Measurements from ENCODE around the gene BCAP31. TPM values are rescaled to one million over a fixed set of nuclear protein-coding genes. Genes with fewer than 3 reads are reported as not detected.

Gene BCAP31
- total RNA-seq, 1 experiment from 2014 or later: 371 TPM

DNA sequence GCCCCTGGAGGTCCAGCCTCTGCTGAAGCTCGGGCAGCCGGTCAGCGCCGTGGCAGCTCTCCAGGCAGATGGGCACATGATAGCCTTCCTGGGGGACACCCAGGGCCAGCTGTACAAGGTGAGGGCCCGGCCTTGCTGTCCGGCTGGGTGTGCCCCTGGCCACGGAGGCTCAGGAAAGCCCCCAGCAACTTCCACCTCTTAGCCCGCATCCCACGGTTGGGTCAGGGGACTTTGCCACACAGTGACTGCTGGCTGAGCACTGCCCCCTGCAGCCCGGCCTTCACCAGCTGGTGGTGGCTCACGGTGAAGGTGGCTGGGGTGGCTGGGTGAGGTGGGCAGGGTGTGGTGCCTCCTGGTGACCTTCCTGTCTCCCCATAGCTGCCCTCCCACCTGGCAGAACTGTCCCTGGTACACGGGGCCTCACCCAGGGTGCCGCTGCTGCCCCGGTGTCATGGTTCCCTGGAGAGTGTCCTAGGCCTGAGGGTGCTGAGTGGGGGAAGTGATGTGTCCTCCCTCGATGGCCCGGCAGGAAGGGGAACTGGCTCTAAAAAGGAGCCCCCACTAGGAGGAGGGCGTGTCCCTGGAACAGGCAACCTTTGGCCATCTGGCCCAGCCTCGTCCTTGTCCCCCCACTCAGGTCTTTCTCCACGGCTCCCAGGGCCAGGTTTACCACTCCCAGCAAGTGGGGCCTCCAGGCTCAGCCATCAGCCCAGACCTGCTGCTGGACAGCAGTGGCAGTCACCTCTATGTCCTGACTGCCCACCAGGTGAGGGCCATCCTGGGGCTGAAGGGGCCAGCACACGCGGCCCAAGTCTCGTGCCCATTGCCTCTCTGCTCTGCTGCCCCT, 44.3 kb upstream of the BCAP31 start:
- no peaks in the 10 kb centered on the region for H3K27me3 Mint-ChIP-seq (ENCODE audit: unreplicated experiment)
- no TSS peak for BruUV-seq (replicated peaks)
- DNase-seq: no peak
- H3K9me3 Mint-ChIP-seq (ENCODE audit: low read depth, unreplicated experiment): no peaks in the 10 kb centered on the region
- intact Hi-C loops (cut with micrococcal nuclease; ENCODE audit: unreplicated experiment): no loop called here
- H3K4me1 Mint-ChIP-seq (ENCODE audit: low read depth, unreplicated experiment): peaks cover 11% of the 10 kb centered on the region
- CTCF ChIA-PET: no interaction called here
- TF ChIP-seq, protein P1, sequence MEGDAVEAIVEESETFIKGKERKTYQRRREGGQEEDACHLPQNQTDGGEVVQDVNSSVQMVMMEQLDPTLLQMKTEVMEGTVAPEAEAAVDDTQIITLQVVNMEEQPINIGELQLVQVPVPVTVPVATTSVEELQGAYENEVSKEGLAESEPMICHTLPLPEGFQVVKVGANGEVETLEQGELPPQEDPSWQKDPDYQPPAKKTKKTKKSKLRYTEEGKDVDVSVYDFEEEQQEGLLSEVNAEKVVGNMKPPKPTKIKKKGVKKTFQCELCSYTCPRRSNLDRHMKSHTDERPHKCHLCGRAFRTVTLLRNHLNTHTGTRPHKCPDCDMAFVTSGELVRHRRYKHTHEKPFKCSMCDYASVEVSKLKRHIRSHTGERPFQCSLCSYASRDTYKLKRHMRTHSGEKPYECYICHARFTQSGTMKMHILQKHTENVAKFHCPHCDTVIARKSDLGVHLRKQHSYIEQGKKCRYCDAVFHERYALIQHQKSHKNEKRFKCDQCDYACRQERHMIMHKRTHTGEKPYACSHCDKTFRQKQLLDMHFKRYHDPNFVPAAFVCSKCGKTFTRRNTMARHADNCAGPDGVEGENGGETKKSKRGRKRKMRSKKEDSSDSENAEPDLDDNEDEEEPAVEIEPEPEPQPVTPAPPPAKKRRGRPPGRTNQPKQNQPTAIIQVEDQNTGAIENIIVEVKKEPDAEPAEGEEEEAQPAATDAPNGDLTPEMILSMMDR (IDR thresholded peaks at IDR 0.05; ENCODE audit: unreplicated experiment): no peak
- no peak overlapping the region for H3K4me3 Mint-ChIP-seq (ENCODE audit: low read depth, unreplicated experiment)
- H3K27ac Mint-ChIP-seq (ENCODE audit: unreplicated experiment): no peak overlapping the region
- peaks cover 37% of the 10 kb centered on the region for H3K36me3 Mint-ChIP-seq (ENCODE audit: insufficient read depth, unreplicated experiment)

DNA sequence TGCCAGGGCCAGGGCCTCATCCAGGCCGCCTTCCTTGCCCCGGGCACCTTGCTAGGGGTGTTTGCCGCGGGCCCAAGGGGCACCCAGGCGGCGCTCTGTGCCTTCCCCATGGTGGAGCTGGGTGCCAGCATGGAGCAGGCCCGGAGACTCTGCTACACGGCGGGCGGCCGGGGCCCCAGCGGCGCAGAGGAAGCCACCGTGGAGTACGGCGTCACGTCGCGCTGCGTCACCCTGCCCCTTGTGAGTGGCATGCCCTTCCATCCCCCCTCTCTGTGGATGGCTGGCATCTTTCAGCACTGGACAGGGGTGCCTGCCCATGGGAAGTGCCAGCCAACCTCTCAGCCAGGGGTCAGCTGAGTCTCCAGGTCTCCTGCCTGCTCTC, 43.5 kb upstream of the BCAP31 start:
- CTCF ChIA-PET: no interaction called here
- Mint-ChIP-seq H3K4me3 (ENCODE audit: low read depth, unreplicated experiment) (no peak overlapping the region), H3K27ac (ENCODE audit: unreplicated experiment) (no peak overlapping the region), H3K36me3 (ENCODE audit: insufficient read depth, unreplicated experiment) (peaks cover 42% of the 10 kb centered on the region), H3K9me3 (ENCODE audit: low read depth, unreplicated experiment) (no peaks in the 10 kb centered on the region), H3K27me3 (ENCODE audit: unreplicated experiment) (no peaks in the 10 kb centered on the region), H3K4me1 (ENCODE audit: low read depth, unreplicated experiment) (peaks cover 11% of the 10 kb centered on the region)
- DNase-seq: no peak
- no TSS peak for BruUV-seq (replicated peaks)
- TF ChIP-seq, protein P1 (IDR thresholded peaks at IDR 0.05; ENCODE audit: unreplicated experiment): no peak
- intact Hi-C loops (cut with micrococcal nuclease; ENCODE audit: unreplicated experiment): no loop called here

DNA sequence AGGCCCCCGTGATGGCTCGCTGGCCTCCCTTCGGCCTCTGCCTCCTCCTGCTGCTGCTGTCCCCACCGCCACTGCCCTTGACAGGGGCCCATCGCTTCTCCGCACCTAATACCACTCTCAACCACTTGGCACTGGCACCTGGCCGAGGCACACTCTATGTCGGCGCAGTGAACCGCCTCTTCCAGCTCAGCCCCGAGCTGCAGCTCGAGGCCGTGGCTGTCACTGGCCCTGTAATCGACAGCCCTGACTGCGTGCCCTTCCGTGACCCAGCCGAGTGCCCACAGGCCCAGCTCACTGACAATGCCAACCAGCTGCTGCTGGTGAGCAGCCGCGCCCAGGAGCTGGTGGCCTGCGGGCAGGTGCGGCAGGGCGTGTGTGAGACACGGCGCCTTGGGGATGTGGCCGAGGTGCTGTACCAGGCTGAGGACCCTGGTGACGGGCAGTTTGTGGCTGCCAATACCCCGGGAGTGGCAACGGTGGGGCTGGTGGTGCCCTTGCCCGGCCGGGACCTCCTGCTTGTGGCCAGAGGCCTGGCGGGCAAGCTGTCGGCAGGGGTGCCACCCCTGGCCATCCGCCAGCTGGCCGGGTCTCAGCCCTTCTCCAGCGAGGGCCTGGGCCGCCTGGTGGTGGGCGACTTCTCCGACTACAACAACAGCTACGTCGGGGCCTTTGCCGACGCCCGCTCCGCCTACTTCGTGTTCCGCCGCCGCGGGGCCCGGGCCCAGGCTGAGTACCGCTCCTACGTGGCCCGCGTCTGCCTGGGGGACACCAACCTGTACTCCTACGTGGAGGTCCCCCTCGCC, 42.9 kb upstream of the BCAP31 start:
- Mint-ChIP-seq H3K4me3 (ENCODE audit: low read depth, unreplicated experiment) (peak overlapping the region; percentile 83), H3K4me1 (ENCODE audit: low read depth, unreplicated experiment) (peaks cover 11% of the 10 kb centered on the region), H3K9me3 (ENCODE audit: low read depth, unreplicated experiment) (no peaks in the 10 kb centered on the region), H3K27ac (ENCODE audit: unreplicated experiment) (peak overlapping the region; percentile 43), H3K36me3 (ENCODE audit: insufficient read depth, unreplicated experiment) (peaks cover 42% of the 10 kb centered on the region), H3K27me3 (ENCODE audit: unreplicated experiment) (no peaks in the 10 kb centered on the region)
- intact Hi-C loops (cut with micrococcal nuclease; ENCODE audit: unreplicated experiment): no loop called here
- DNase-seq: no peak
- BruUV-seq (replicated peaks): no TSS peak
- CTCF ChIA-PET: interaction anchor here (0.8 kb wide), 1 partner anchor 144 kb away, joined by 3 read pairs; no protein-coding TSS in a partner anchor
- TF ChIP-seq, protein P1 (IDR thresholded peaks at IDR 0.05; ENCODE audit: unreplicated experiment): no peak

DNA sequence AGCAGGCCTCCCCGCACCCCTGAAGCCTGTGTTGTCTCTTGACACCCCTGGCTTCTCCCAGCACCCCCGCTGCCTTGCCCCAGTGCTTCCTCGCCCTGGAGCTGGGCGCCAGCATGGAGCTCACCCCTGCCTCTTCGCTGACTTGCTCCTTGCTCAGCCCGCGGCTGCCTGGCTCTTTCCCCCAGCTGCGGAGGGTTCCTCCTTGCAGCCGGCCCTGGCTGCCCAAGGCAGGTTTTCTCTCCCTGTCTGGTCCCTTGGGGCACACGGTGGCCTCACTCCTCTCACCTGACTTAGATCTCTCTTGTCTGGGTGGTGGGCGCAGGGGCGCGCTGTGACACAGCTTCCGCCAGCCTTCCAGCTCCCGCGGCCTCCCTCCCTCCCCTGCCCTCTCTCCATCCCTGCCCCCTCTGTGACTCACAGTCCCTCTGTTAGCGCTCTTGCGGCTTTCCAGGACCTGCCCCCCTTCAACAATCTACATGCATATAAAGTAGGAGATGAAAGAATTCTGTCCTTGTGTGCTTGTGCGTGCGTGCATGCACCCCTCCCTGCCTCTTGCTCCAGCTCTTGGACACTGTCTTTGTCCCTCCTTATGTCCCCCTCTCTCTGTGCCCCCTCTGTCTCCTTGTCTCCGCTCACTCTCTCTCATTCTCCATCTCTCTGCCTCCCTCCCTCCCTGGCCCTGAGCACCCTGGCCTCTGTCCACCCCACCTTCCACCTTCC, 42.1 kb upstream of the BCAP31 start:
- peaks cover 42% of the 10 kb centered on the region for H3K36me3 Mint-ChIP-seq (ENCODE audit: insufficient read depth, unreplicated experiment)
- no TSS peak for BruUV-seq (replicated peaks)
- no peaks in the 10 kb centered on the region for H3K27me3 Mint-ChIP-seq (ENCODE audit: unreplicated experiment)
- peak; percentile 60 for DNase-seq
- no peaks in the 10 kb centered on the region for H3K9me3 Mint-ChIP-seq (ENCODE audit: low read depth, unreplicated experiment)
- TF ChIP-seq, protein P1 (IDR thresholded peaks at IDR 0.05; ENCODE audit: unreplicated experiment): no peak
- CTCF ChIA-PET: interaction anchor here (0.6 to 0.8 kb wide), 2 partner anchors 145 to 181 kb away, joined by 3 to 4 read pairs; no protein-coding TSS in a partner anchor
- intact Hi-C loops (cut with micrococcal nuclease; ENCODE audit: unreplicated experiment): no loop called here
- peaks cover 11% of the 10 kb centered on the region for H3K4me1 Mint-ChIP-seq (ENCODE audit: low read depth, unreplicated experiment)
- H3K4me3 Mint-ChIP-seq (ENCODE audit: low read depth, unreplicated experiment): peak overlapping the region; percentile 83
- H3K27ac Mint-ChIP-seq (ENCODE audit: unreplicated experiment): peak overlapping the region; percentile 43

Measured in Calu3 (cell line).